HuH-7 (cell line): ENCODE measurements around the gene PA2G4.
"Not testable (repeated sequence)": the region's sequence is repeated elsewhere in the genome, so short reads cannot be mapped to it uniquely, and the experiment has no call there.

ENCODE experiments used
- DNase-seq: peaks from one replicate; pipeline ENCODE4 v3.0.0; 2011; ENCODE audit warnings: low spot score

Gene PA2G4

GRCh38 chr12:56099787-56100186, 4.6 kb upstream of the PA2G4 start:
- DNase-seq, result no peak

GRCh38 chr12:56101045-56101444, 3.3 kb upstream of the PA2G4 start:
- DNase-seq, result no peak

DNA sequence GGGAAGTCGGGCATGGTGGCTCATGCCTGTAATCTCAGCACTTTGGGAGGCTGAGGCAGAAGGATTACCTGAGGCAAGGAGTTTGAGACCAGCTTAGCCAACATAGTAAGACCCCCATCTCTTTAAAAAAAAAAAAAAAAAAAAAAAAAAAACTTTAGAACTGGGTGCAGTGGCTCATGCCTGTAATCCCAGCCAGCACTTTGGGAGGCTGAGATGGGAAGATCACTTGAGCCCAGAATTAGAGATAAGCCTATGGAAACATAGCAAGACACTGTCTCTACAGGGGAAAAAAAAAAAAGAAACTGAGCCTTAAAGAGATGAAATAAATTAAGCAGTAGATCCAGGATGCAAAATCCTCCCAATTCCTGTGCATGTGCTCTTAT, 1.7 kb upstream of the PA2G4 start:
- DNase-seq, result no peak

GRCh38 chr12:56103066-56103711, 1.2 kb upstream of the PA2G4 start:
- DNase-seq, result no peak

- DNase-seq, result no peak
These were observed 593 bp upstream of the PA2G4 start for GRCh38 chr12:56103823-56104108.

DNA sequence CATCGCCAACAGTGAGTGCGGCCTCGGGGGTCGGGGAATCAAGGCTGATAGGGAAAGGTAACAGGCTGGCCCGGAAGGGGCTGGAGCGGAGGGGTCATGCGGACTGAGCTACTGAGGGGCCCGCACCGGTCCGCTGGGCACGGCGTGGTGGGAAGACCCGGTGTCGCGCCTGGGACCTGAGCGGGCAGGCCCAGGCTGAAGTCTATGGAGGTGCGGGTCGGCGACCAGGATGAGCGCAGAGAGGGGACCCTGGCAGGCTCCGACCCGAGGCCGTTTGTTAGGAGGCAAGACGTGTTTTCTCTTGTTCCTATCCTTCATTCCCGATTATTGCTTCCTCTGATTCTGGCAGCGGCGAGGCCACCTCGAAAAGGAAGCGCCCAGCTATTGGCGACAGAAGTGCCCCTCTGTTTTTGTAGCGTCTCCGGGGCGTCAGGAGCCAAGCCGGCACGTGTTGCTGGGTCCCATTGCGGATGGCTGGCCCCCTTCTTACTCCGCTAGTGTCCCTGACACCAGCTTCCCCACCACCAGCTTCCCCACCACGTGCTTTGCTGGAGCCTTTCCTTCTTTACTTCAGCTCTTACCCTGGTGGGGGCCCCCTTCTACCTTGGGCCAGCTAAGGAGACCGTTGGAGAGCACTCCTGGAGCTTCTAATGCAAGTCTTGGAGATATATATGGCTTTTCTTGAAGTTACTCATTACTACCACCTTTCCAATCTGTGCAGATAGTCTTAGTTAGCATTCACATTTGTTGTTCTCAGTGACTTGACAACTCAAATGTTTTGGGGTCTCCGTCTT, 653 bp downstream of the PA2G4 start:
- DNase-seq, result no peak

DNA sequence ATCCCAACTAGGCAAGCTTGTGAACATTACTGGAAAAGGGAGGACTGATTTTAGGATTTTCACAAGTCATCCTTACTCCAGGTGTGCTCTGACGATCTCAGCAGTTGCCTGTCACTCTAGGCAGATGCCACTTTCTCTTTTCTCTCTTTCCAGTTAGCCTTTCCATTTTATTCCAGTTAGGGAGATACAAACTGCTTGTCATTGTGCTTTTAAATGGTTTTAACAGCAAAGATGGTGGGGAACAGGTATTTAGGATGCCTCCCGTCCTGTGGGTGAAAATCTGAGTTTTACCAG, 1.2 kb downstream of the PA2G4 start:
- no peak for DNase-seq

DNA sequence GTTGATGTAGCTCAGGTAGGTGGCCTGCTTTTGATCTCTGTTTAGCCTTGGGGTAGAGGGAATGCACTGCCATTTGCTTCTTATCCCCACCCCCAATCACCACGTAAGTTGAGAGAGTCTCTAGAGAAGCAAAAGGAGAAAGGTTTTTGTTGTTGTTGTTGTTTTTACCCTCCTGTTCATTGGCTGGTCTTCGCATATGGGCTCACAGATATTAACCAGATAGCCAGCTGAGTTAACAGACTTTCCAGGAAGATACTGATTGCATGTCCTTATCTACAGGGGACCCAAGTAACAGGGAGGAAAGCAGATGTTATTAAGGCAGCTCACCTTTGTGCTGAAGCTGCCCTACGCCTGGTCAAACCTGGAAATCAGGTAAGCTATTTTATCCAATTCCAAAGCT, 2.9 kb downstream of the PA2G4 start:
- DNase-seq, result no peak

DNA sequence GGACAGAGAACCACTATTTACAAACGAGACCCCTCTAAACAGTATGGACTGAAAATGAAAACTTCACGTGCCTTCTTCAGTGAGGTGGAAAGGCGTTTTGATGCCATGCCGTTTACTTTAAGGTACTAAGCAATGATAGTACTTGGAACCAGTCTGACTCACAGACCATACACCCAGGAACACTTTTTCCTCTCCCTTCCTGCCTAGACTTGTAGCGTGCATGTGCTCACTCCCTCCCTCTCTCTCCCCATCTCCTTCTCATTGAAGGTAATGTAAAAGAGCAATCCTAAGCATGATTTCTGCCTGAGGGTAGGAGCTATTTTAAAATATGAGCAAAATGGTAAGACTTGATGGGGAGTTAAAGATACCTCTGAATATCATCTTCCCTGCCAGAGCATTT, 6.2 kb downstream of the PA2G4 start:
- DNase-seq, result no peak

DNA sequence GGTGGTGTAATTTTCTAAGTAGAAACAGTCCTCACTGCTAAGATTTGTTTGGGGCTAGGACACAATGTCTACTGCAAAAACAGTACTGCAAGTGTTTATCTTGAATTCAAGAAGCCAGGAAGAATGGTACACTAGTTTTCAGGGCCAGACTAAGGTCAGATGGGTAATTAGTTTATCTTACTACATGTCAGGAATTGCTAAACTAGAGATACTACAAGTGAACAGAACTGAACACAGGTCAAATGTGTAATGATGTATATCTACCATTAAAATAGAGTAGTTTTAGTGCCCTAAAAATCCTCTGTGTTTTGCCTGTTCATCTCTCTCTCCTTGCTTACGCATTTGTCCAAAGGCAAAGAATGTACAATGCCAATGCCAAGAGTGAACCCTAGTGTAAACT, 9.7 kb downstream of the PA2G4 start:
- no peak for DNase-seq

DNA sequence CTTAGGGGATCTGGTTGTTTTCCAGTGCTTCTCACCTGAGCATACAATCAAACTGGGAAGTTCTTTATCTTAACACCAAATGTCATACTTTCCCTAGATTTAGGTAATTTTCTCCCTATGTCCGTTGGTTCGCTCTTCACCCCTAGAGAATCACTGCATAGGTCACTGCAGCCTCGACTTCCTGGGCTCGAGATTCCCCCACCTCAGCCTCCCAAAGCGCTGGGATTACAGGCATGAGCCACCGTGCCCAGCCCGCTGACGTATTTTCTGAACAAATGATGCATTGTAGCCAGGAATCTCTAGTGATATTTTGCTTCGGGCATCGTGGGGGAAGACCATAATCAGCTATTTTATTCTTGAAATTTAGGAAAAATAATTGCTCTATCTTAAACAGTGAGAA, 11.0 kb downstream of the PA2G4 start:
- no peak for DNase-seq

DNA sequence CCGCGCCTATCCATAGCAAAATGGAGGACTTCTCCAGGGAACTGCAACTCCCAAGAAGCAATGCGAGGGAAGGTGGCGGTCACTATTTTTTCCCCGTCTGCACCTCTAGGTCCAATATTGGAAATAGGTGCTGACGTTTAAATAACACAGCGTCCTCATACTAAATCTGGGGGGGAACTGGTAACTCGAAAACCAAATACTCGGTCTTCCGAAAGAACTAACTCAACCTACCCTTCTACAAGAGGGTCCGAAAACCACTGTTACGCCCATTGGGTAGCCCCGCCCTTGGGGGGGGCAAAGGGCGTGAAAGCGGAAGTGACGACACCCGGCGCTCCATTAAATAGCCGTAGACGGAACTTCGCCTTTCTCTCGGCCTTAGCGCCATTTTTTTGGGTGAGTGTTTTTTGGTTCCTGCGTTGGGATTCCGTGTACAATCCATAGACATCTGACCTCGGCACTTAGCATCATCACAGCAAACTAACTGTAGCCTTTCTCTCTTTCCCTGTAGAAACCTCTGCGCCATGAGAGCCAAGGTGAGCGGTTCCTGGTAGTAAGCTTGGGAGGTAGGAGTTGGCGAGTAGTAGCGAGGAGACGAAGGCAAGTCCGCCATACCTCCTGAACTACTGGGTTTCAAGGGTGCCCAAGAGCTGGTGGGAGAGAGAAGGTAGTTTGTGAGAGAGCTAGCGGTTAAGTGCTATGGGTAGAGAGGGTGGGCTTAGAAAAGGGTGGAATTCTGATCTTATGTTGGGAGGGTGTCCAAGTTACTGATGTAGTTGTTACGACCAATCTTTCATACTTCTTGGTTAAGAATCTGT, 12.1 kb downstream of the PA2G4 start, which contains the start of gene RPL41:
Gene RPL41, plus strand, starts transcription at position 367 of the 815 bp plus-strand sequence.
- DNase-seq, result peak; percentile 49

DNA sequence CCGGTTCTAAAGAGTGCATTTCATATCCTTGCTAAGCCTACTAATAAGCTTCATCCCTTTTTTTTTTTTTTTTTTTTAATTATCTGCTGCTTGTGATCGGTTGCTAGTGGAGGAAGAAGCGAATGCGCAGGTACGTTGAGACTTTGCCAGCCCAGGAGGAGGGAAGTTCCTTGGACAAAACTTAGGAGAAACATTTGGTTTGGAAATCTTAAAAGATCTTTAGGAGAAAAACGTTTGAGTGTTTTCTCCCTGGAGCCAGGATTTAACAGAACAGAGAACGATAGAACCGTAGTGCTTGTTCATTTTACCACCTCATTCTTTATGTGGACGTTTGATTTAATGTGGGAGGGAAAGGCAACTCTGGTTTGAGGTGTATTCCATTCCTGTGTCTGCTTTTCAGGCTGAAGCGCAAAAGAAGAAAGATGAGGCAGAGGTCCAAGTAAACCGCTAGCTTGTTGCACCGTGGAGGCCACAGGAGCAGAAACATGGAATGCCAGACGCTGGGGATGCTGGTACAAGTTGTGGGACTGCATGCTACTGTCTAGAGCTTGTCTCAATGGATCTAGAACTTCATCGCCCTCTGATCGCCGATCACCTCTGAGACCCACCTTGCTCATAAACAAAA, 12.8 kb downstream of the PA2G4 start:
- DNase-seq, result not testable (repeated sequence)

- peak; percentile 85 for DNase-seq
These were observed 13.7 kb downstream of the PA2G4 start, which contains the start of gene ZC3H10 for GRCh38 chr12:56117778-56118687. TSS of gene ZC3H10 (plus strand) at chr12:56118266. CDS start at chr12:56120563, 2,297 bp downstream.

GRCh38 chr12:56118688-56119357, 14.5 kb downstream of the PA2G4 start:
- no peak for DNase-seq

- DNase-seq, result peak; percentile 95
These were observed 15.0 kb downstream of the PA2G4 start for GRCh38 chr12:56119361-56119796.

DNA sequence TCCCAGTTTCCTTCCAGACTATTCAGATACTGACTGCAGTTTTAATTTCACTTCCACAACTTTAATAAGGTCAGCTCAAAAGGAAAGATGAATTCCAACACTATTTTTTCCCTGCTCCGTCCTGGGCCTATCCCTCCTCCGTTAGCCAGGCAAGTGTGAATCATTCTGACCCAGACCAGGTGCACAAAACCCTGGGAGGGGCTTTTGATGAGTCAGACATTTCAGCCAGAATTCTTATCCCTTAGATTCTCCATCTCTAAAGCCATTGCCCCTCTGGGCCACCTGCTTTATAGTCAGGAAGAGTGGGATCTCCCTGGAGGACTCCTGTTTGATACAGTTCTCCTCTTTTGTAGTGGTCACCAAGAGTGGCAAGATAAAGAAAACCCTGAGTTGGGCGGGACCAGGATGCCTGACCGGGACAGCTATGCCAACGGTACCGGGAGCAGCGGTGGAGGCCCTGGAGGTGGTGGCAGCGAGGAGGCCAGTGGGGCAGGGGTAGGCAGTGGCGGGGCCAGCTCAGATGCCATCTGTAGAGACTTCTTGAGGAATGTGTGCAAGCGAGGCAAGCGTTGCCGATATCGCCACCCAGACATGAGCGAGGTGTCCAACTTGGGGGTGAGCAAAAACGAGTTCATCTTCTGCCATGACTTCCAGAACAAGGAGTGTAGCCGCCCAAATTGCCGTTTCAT, 15.9 kb downstream of the PA2G4 start:
- DNase-seq, result no peak

DNA sequence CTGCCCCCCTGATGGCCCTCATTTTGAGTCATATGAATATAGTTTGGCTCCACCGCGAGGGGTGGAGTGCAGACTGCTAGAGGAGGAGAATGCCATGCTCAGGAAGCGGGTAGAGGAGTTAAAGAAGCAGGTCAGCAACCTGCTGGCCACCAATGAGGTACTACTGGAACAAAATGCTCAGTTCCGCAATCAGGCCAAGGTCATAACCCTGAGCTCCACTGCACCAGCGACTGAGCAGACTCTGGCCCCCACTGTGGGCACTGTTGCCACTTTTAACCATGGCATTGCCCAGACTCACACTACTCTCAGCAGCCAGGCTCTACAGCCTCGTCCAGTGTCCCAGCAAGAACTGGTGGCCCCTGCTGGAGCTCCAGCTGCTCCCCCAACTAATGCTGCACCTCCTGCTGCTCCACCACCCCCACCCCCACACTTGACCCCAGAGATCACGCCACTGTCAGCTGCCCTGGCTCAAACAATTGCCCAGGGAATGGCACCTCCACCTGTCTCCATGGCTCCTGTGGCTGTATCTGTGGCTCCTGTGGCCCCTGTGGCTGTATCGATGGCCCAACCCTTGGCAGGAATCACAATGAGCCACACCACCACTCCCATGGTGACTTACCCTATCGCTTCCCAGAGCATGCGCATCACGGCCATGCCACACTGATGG, 17.0 kb downstream of the PA2G4 start:
- DNase-seq, result no peak

DNA sequence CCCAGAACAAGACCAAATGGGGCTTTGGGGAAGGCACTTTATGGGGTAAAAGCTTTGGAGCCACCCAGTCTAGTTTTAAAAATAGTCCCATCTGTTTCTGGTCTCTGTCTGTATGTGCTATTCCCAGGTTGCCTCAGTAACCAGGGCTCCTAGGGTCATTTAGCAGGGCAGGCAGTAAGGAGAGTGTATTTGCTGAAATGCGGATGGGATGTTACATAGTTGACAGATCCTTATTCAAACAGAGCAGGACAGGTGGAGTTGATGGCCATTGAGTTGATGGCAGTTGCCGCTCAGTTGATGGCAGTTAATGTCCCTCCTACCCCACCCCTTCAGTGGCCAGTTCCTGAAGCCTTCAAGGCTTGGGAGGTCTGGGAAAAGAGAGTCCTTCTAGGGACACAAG, 18.3 kb downstream of the PA2G4 start:
- DNase-seq, result no peak

- no peak for DNase-seq
These were observed 19.8 kb downstream of the PA2G4 start for GRCh38 chr12:56124133-56124532.
